Measurements from ENCODE around the gene GPR153.

DNA sequence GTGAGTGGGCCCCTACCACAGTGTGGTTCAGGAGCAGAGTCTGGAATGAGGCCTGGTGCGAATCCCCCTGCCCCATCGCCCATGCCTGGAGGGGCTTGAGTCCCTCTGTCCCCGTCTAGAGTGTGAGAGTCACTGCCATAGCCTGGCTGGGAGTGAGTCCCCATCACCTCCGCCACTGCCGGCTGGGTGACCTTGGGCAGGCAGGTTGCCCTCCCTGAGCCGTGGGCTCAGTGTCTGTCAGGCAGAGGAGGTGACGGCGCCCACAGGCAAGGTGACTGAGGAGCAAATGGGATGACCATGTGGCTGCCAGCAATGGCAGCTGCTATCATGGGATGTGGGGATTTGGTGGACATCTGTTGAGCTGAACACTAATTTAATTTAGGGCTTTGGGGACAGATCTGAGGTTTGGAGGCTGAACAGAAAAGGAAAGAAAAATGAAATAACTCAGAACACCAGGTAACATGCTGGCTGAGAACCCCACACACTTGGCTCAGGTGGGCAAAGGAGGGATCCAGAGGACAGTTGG lies 38.1 kb upstream of the GPR153 start:
- no peak for TF ChIP-seq POLR2AphosphoS5 (IDR thresholded peaks at IDR 0.05)
- no peak for TF ChIP-seq MXI1 (conservative IDR thresholded peaks at IDR 0.05; ENCODE audit: poor library complexity, severe bottlenecking)
- TF ChIP-seq, protein P1, sequence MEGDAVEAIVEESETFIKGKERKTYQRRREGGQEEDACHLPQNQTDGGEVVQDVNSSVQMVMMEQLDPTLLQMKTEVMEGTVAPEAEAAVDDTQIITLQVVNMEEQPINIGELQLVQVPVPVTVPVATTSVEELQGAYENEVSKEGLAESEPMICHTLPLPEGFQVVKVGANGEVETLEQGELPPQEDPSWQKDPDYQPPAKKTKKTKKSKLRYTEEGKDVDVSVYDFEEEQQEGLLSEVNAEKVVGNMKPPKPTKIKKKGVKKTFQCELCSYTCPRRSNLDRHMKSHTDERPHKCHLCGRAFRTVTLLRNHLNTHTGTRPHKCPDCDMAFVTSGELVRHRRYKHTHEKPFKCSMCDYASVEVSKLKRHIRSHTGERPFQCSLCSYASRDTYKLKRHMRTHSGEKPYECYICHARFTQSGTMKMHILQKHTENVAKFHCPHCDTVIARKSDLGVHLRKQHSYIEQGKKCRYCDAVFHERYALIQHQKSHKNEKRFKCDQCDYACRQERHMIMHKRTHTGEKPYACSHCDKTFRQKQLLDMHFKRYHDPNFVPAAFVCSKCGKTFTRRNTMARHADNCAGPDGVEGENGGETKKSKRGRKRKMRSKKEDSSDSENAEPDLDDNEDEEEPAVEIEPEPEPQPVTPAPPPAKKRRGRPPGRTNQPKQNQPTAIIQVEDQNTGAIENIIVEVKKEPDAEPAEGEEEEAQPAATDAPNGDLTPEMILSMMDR (IDR thresholded peaks at IDR 0.05; ENCODE audit: poor library complexity, severe bottlenecking): no peak
- no peak for TF ChIP-seq EP300 (conservative IDR thresholded peaks at IDR 0.05; ENCODE audit: poor library complexity, severe bottlenecking)
- no peak for TF ChIP-seq RAD21 (conservative IDR thresholded peaks at IDR 0.05)
- no peak for TF ChIP-seq EZH2 (IDR thresholded peaks at IDR 0.05; ENCODE audit: borderline replicate concordance, insufficient read depth, low read length, poor library complexity, severe bottlenecking)

Data from neural cell (in vitro differentiated cells).